Natural killer cell (primary cell): ENCODE results near the gene OR52D1. TPM values are rescaled to one million over a fixed set of nuclear protein-coding genes. Genes with fewer than 3 reads are reported as not detected.

Experiments used
- ATAC-seq, 3 donors: fragments of 150-1000 bp in 2 of 3; fragments of 200-7000 bp in 1 of 3; cut with Tn5 transposase; 1 replicate in 1 of 3; 2 replicates in 2 of 3; pipeline ENCODE4 v1.10.0; 2021; ENCODE audit warnings: mild to moderate bottlenecking in 2 of 3, moderate library complexity in 2 of 3
- DNase-seq, 2 donors: peaks; one replicate each; pipeline versions ENCODE4 v3.0.0 to v3.0.0-alpha.2; 2013 to 2021; ENCODE audit warnings: mixed read lengths in 1 of 2
- H3K27ac ChIP-seq: one replicate; pipeline ENCODE4 v1.5.1; 2013; ENCODE audit warnings: mild to moderate bottlenecking, low read length
- H3K27me3 ChIP-seq: one replicate; pipeline ENCODE4 v1.6.1; 2013; ENCODE audit warnings: low read length; ENCODE audit not compliant: control insufficient read depth, insufficient read depth
- H3K36me3 ChIP-seq: one replicate; pipeline ENCODE4 v1.6.1; 2013; ENCODE audit warnings: low read length; ENCODE audit not compliant: control insufficient read depth, insufficient read depth
- H3K4me1 ChIP-seq: one replicate; pipeline ENCODE4 v1.6.1; 2013; ENCODE audit warnings: low read length; ENCODE audit not compliant: control insufficient read depth, insufficient read depth
- H3K4me3 ChIP-seq: one replicate; pipeline ENCODE4 v1.5.1; 2013; ENCODE audit warnings: low read length
- H3K9me3 ChIP-seq: one replicate; pipeline ENCODE4 v1.6.1; 2013; ENCODE audit warnings: low read length; ENCODE audit not compliant: control insufficient read depth, insufficient read depth
- H3K27ac Mint-ChIP-seq, 2 donors: one replicate each; pipeline ENCODE4 v1.8.0; 2022; ENCODE audit warnings: mild to moderate bottlenecking in 2 of 2, mixed read lengths in 2 of 2, moderate library complexity in 1 of 2
- H3K27me3 Mint-ChIP-seq, 2 donors: one replicate each; pipeline ENCODE4 v1.8.0; 2022; ENCODE audit warnings: low read depth in 2 of 2, mixed read lengths in 2 of 2
- H3K36me3 Mint-ChIP-seq: one replicate; pipeline ENCODE4 v1.8.0; 2022; ENCODE audit warnings: mixed read lengths
- H3K4me1 Mint-ChIP-seq, 2 donors: one replicate each; pipeline ENCODE4 v1.8.0; 2022; ENCODE audit warnings: mixed read lengths in 2 of 2
- H3K4me3 Mint-ChIP-seq: one replicate; pipeline ENCODE4 v1.8.0; 2022; ENCODE audit warnings: mild to moderate bottlenecking, moderate library complexity, mixed read lengths
- H3K9me3 Mint-ChIP-seq, 2 donors: one replicate each; pipeline ENCODE4 v1.8.0; 2022; ENCODE audit warnings: mixed read lengths in 2 of 2
- WGBS: methylation state at CpG from one replicate; pipeline ENCODE4 v1.1.7; 2013; ENCODE audit warnings: missing lambda C conversion rate; ENCODE audit not compliant: insufficient coverage; 5-methylcytosine and 5-hydroxymethylcytosine counted together
- intact Hi-C: fragments of 100-400 bp; cut with micrococcal nuclease; formaldehyde crosslinking; loops from one replicate; pipeline ENCODE4 v1.14.2; 2022
- total RNA-seq, 4 donors: library from RNA; stranded (reverse); fragments of 120-200 nt in 1 of 4; gene quantifications; one replicate each; pipeline versions ENCODE4 v1.2.3 to v1.2.4, GENCODE V29; 2013 to 2022
- TF ChIP-seq, protein P1 (sequence below): fragments of 200-600 bp; IDR thresholded peaks from one replicate; pipeline ENCODE4 v1.8.0; 2022; ENCODE audit warnings: antibody characterized with exemption

Gene OR52D1
- total RNA-seq, 3 donors from 2014 or later (not counting 1 experiment from before 2014, with no cell fraction given): not detected

GRCh38 chr11:5524756-5525155 lies 36.3 kb downstream of the OR52D1 start:
- no peak overlapping the region for H3K27ac ChIP-seq
- H3K4me3 Mint-ChIP-seq: no peak overlapping the region
- no peaks in the 10 kb centered on the region for H3K27me3 ChIP-seq
- DNase-seq: no peak
- H3K4me1 ChIP-seq: no peaks in the 10 kb centered on the region
- H3K9me3 ChIP-seq: no peaks in the 10 kb centered on the region
- no peaks in the 10 kb centered on the region for H3K9me3 Mint-ChIP-seq
- H3K36me3 ChIP-seq: no peaks in the 10 kb centered on the region
- TF ChIP-seq, protein P1, sequence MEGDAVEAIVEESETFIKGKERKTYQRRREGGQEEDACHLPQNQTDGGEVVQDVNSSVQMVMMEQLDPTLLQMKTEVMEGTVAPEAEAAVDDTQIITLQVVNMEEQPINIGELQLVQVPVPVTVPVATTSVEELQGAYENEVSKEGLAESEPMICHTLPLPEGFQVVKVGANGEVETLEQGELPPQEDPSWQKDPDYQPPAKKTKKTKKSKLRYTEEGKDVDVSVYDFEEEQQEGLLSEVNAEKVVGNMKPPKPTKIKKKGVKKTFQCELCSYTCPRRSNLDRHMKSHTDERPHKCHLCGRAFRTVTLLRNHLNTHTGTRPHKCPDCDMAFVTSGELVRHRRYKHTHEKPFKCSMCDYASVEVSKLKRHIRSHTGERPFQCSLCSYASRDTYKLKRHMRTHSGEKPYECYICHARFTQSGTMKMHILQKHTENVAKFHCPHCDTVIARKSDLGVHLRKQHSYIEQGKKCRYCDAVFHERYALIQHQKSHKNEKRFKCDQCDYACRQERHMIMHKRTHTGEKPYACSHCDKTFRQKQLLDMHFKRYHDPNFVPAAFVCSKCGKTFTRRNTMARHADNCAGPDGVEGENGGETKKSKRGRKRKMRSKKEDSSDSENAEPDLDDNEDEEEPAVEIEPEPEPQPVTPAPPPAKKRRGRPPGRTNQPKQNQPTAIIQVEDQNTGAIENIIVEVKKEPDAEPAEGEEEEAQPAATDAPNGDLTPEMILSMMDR: no peak
- no peaks in the 10 kb centered on the region for H3K4me1 Mint-ChIP-seq
- no peaks in the 10 kb centered on the region for H3K36me3 Mint-ChIP-seq
- WGBS: 80% methylated on average over 3 of the region's 3 CpGs
- ATAC-seq: no peak
- H3K27ac Mint-ChIP-seq: no peak overlapping the region
- peaks cover 0 to 10% of the 10 kb centered on the region in 2 donors for H3K27me3 Mint-ChIP-seq
- no peak overlapping the region for H3K4me3 ChIP-seq
- intact Hi-C loops: no loop called here

DNA sequence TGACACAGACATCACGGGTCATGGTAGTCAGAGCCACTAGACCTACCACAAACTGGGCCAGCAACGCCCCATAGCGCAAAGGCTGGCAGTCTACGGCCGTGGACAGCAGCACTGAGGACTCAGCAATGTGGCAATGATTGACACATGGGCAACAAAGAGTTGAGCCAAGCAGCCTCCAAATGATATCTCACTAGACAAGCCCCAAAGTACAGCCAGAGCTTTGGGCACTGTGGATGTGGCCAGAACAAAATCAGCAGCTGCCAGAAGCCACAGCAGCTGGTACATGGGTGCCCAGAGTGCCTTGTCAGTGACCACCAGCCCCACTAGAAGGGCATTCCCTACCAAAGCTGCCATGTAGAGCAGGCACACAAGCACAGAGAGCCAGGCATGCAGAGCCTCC lies 39.2 kb downstream of the OR52D1 start:
- ATAC-seq (no peak), DNase-seq (no peak)
- H3K27me3 Mint-ChIP-seq: peaks cover 10 to 16% of the 10 kb centered on the region in 2 donors
- H3K4me1 Mint-ChIP-seq: no peaks in the 10 kb centered on the region
- no peaks in the 10 kb centered on the region for H3K4me1 ChIP-seq
- no peak overlapping the region for H3K4me3 ChIP-seq
- TF ChIP-seq, protein P1: no peak
- H3K36me3 Mint-ChIP-seq: no peaks in the 10 kb centered on the region
- 91% methylated on average over 5 of the region's 5 CpGs for WGBS
- no peaks in the 10 kb centered on the region for H3K27me3 ChIP-seq
- intact Hi-C loops: no loop called here
- H3K27ac Mint-ChIP-seq: no peak overlapping the region
- no peaks in the 10 kb centered on the region for H3K9me3 Mint-ChIP-seq
- H3K27ac ChIP-seq: no peak overlapping the region
- H3K36me3 ChIP-seq: no peaks in the 10 kb centered on the region
- no peak overlapping the region for H3K4me3 Mint-ChIP-seq
- H3K9me3 ChIP-seq: no peaks in the 10 kb centered on the region

GRCh38 chr11:5528495-5528894 lies 40.0 kb downstream of the OR52D1 start:
- Histone ChIP-seq H3K27me3 (no peaks in the 10 kb centered on the region), H3K4me3 (no peak overlapping the region), H3K27ac (no peak overlapping the region), H3K4me1 (no peaks in the 10 kb centered on the region), H3K9me3 (no peaks in the 10 kb centered on the region), H3K36me3 (no peaks in the 10 kb centered on the region)
- Mint-ChIP-seq H3K27ac (no peak overlapping the region), H3K36me3 (no peaks in the 10 kb centered on the region), H3K27me3 (peaks cover 10 to 16% of the 10 kb centered on the region in 2 donors), H3K9me3 (no peaks in the 10 kb centered on the region), H3K4me1 (no peaks in the 10 kb centered on the region), H3K4me3 (no peak overlapping the region)
- TF ChIP-seq, protein P1: no peak
- DNase-seq (no peak), ATAC-seq (no peak)
- no CpG with 5 or more reads among the region's 1 CpG for WGBS
- intact Hi-C loops: no loop called here

GRCh38 chr11:5531053-5531831 lies 42.8 kb downstream of the OR52D1 start:
- WGBS: 86% methylated on average over 2 of the region's 2 CpGs

More at GRCh38 chr11:5531053-5531831, 42.8 kb downstream of the OR52D1 start:
- Histone ChIP-seq H3K9me3 (no peaks in the 10 kb centered on the region), H3K4me1 (no peaks in the 10 kb centered on the region), H3K27me3 (no peaks in the 10 kb centered on the region), H3K4me3 (no peak overlapping the region), H3K27ac (no peak overlapping the region), H3K36me3 (no peaks in the 10 kb centered on the region)
- Mint-ChIP-seq H3K9me3 (no peaks in the 10 kb centered on the region), H3K27ac (no peak overlapping the region), H3K4me1 (no peaks in the 10 kb centered on the region), H3K36me3 (no peaks in the 10 kb centered on the region), H3K27me3 (peaks cover 4 to 16% of the 10 kb centered on the region in 2 donors), H3K4me3 (no peak overlapping the region)
- ATAC-seq: no peak
- intact Hi-C loops: no loop called here
- TF ChIP-seq, protein P1: no peak
- DNase-seq: no peak
